ENCODE measurements around the gene RIPK4. TPM values are rescaled to one million over a fixed set of nuclear protein-coding genes. Genes with fewer than 3 reads are reported as not detected.

Gene RIPK4
- total and polyA plus RNA-seq, 2 of the 13 experiments (the other 11 are each of a cell fraction or from before 2014, with no cell fraction given), result 3.1 to 4.9 TPM

- Histone ChIP-seq H3K27ac (ENCODE audit: extremely low read length, insufficient read depth, low read length) (no peak overlapping the region), H3K27me3 (ENCODE audit: control insufficient read depth in 1 of 2, insufficient read depth in 2 of 2, low read length in 2 of 2) (peaks cover 0 to 10% of the 10 kb centered on the region in 2 experiments; a peak in 1 of 5 replicates), H3K79me2 (ENCODE audit: insufficient read depth, low read length) (no peaks in the 10 kb centered on the region), H3K36me3 (replicated peaks in 1 of 2; ENCODE audit: control insufficient read depth in 1 of 2, insufficient read depth in 2 of 2, low read length in 2 of 2) (no peaks in the 10 kb centered on the region), H3K9me3 (ENCODE audit: low read length) (no peaks in the 10 kb centered on the region), H3K9ac (ENCODE audit: insufficient read depth, low read depth, low read length) (no peak overlapping the region), H3K4me3 (replicated peaks in 1 of 3; ENCODE audit: insufficient read depth in 1 of 3, low read depth in 2 of 3, low read length in 3 of 3) (no peak overlapping the region), H3K4me1 (ENCODE audit: insufficient read depth, low read length) (peaks cover 85% of the 10 kb centered on the region), H2AFZ (ENCODE audit: low read length) (no peak overlapping the region), H3K4me2 (ENCODE audit: low read depth, low read length) (no peak overlapping the region), H4K20me1 (ENCODE audit: insufficient read depth, low read length) (no peaks in the 10 kb centered on the region)
- FAIRE-seq (no peak), DNase-seq (ENCODE audit: low spot score) (no peak), ATAC-seq (peak; percentile 7; the same call in 1 of the 3 replicates)
- 53% methylated on average over 10 of the region's 18 CpGs for WGBS (ENCODE audit: low lambda C conversion rate)
- ChIA-PET POLR2A (interaction anchor here (0.7 to 1.3 kb wide), 3 partner anchors 12 to 56 kb away, joined by 3 read pairs; no protein-coding TSS in a partner anchor), CTCF (ENCODE audit: low intra/inter-chr PET ratio, low total read pairs) (no interaction called here)
- in situ Hi-C loops (cut with HindIII; ENCODE audit: extremely low pct_ligation_motif_present, low pct_unique_long_range_greater_than_20kb) (no loop called here), intact Hi-C loops (cut with micrococcal nuclease; ENCODE audit: unreplicated experiment) (no loop called here)
- no TSS peak for BruUV-seq (replicated peaks)
- TF ChIP-seq ZNF687 (CRISPR knock-in tag; IDR thresholded peaks at IDR 0.05) (peak; percentile 29), SRF (IDR thresholded peaks at IDR 0.05; ENCODE audit: low read depth, low read length) (no peak), TOPORS (CRISPR knock-in tag; IDR thresholded peaks at IDR 0.05) (no peak), EP300 (IDR thresholded peaks at IDR 0.05; ENCODE audit: low read depth in 2 of 2, low read length in 2 of 2) (no peak), EP300 (CRISPR knock-in tag; IDR thresholded peaks at IDR 0.05; ENCODE audit: borderline replicate concordance) (no peak), ZEB1 (IDR thresholded peaks at IDR 0.05; ENCODE audit: insufficient replicate concordance, low read depth) (peak; percentile 81), ZNF549 (CRISPR knock-in tag; IDR thresholded peaks at IDR 0.05) (no peak), MAX (IDR thresholded peaks at IDR 0.05) (0 out of 2 replicates have a peak, but pooled peaks have one; percentile 24), RARA (CRISPR knock-in tag; IDR thresholded peaks at IDR 0.05) (0 out of 2 replicates have a peak, but pooled peaks have one; percentile 13), RBM22 (optimal IDR thresholded peaks at IDR 0.05; ENCODE audit: low read length) (no peak), NFKB2 (CRISPR knock-in tag; IDR thresholded peaks at IDR 0.05; ENCODE audit: borderline replicate concordance) (no peak), ZNF230 (CRISPR knock-in tag; IDR thresholded peaks at IDR 0.05) (no peak), GLI4 (CRISPR knock-in tag; IDR thresholded peaks at IDR 0.05; ENCODE audit: borderline replicate concordance) (no peak), XBP1 (CRISPR knock-in tag; IDR thresholded peaks at IDR 0.05) (no peak), ZNF788 (CRISPR knock-in tag; IDR thresholded peaks at IDR 0.05; ENCODE audit: borderline replicate concordance) (no peak), TEAD2 (CRISPR knock-in tag; IDR thresholded peaks at IDR 0.05) (no peak), ZNF614 (CRISPR knock-in tag; IDR thresholded peaks at IDR 0.05; ENCODE audit: borderline replicate concordance) (no peak), FIP1L1 (IDR thresholded peaks at IDR 0.05; ENCODE audit: borderline replicate concordance, insufficient read depth, low read depth, low read length) (no peak), ZNF501 (CRISPR knock-in tag; IDR thresholded peaks at IDR 0.05) (no peak), RBAK (CRISPR knock-in tag; IDR thresholded peaks at IDR 0.05) (no peak), ZNF891 (CRISPR knock-in tag; IDR thresholded peaks at IDR 0.05) (no peak)
- TF ChIP-seq, protein P1, sequence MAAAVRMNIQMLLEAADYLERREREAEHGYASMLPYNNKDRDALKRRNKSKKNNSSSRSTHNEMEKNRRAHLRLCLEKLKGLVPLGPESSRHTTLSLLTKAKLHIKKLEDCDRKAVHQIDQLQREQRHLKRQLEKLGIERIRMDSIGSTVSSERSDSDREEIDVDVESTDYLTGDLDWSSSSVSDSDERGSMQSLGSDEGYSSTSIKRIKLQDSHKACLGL (CRISPR knock-in tag; IDR thresholded peaks at IDR 0.05), result no peak
These were observed 62.9 kb downstream of the RIPK4 start for GRCh38 chr21:41703857-41704501.
